Effector memory CD8-positive, alpha-beta T cell (primary cell): Measurements from ENCODE around the gene N4BP2.
A peak's percentile ranks its signal among the peaks of the same experiment; 100 is the strongest.
"Not testable (repeated sequence)": the region's sequence is repeated elsewhere in the genome, so short reads cannot be mapped to it uniquely, and the experiment has no call there.

Experiments used
- ATAC-seq: fragments of 150-1000 bp; cut with Tn5 transposase; replicated peaks from 2 replicates; pipeline ENCODE4 v1.10.0; 2021; ENCODE audit warnings: mild to moderate bottlenecking, moderate library complexity
- DNase-seq, 3 experiments: peaks; one replicate each; pipeline ENCODE4 v3.0.0; 2021
- H3K27ac Mint-ChIP-seq, 2 donors: one replicate each; pipeline ENCODE4 v1.8.0; 2022; ENCODE audit warnings: mild to moderate bottlenecking in 2 of 2, mixed read lengths in 2 of 2, moderate library complexity in 2 of 2
- H3K27me3 Mint-ChIP-seq, 2 donors: one replicate each; pipeline ENCODE4 v1.8.0; 2022; ENCODE audit warnings: mixed read lengths in 2 of 2
- H3K36me3 Mint-ChIP-seq: one replicate; pipeline ENCODE4 v1.8.0; 2022; ENCODE audit warnings: mild to moderate bottlenecking, moderate library complexity, mixed read lengths; ENCODE audit not compliant: insufficient read depth
- H3K4me1 Mint-ChIP-seq, 2 donors: one replicate each; pipeline ENCODE4 v1.8.0; 2022; ENCODE audit warnings: low read depth in 2 of 2, mixed read lengths in 2 of 2
- H3K4me3 Mint-ChIP-seq, 2 donors: one replicate each; pipeline ENCODE4 v1.8.0; 2022; ENCODE audit warnings: mild to moderate bottlenecking in 2 of 2, mixed read lengths in 2 of 2, moderate library complexity in 2 of 2
- H3K9me3 Mint-ChIP-seq, 2 donors: one replicate each; pipeline ENCODE4 v1.8.0; 2022; ENCODE audit warnings: mixed read lengths in 2 of 2
- total RNA-seq, 9 experiments: gene quantifications; one replicate each; lab custom pipeline; 2026; lab: John Stamatoyannopoulos, UW

The N4BP2 gene
- total RNA-seq = 47.8 to 95.4 (median 57.4) reads per million in 9 experiments

DNA sequence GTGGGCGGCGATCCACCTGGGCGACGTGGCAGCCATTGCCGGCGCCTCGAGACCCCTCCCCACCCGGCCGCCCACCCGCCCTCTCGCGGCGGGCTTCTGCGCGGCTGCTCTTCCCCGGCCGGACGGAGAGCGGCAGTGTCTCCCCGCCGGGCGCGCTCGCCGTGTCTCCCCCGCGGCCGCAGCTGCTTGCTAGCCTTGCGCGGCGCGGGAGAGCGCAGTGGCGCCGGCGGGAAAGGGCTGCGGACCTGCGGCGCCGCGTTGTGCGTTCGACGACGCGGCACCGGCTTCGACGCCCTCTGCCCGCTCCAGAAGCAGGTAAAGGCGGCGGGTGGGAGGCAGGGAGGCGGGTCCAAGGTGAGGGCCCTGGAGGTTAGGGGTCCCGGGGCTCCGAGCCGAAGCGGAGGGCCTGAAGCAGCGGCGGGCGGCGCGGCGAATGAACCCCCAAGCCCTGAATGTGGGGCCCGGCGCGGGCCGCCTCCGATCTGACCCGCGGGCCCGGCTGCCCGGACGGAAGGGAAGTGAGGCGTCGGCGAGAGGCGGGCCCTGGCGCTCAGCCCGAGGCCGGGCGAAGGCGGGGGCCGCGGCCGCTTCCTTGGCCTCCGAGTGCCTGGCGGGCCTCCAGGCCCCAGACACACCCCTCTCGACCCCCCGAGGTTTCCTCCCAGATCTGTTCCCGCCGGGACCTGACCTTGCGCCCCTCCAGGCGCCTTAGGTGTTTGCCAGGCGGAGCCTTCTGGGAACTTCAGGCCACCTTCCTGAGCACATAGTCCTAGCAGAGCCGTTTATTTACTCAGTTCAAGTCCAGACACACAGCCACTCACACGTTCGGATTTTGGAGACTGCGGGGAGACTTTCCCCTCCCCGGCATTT lies at the start of gene N4BP2:
TSS of gene N4BP2 (plus strand) at position 135 of the 870 bp plus-strand sequence. CDS start 40,491 bp downstream, outside the sequence.
- H3K9me3 Mint-ChIP-seq = no peaks in the 10 kb centered on the region
- DNase-seq = peak; percentile 58 to 65 (median 60)

GRCh38 chr4:40016007-40016406 lies 40.6 kb upstream of the N4BP2 start:
- Mint-ChIP-seq H3K9me3 (no peaks in the 10 kb centered on the region), H3K4me1 (no peaks in the 10 kb centered on the region), H3K4me3 (no peak overlapping the region), H3K27ac (no peak overlapping the region), H3K36me3 (no peaks in the 10 kb centered on the region), H3K27me3 (no peaks in the 10 kb centered on the region)
- DNase-seq (no peak), ATAC-seq (no peak)

More for the DNA sequence above, at the start of gene N4BP2:
- H3K27me3 Mint-ChIP-seq = no peaks in the 10 kb centered on the region
- peaks cover 23% of the 10 kb centered on the region for H3K36me3 Mint-ChIP-seq
- H3K4me1 Mint-ChIP-seq = peaks cover 19 to 26% of the 10 kb centered on the region in 2 donors
- peak; percentile 67 for ATAC-seq
- peak within 1 kb of the TSS; percentile 88 to 94 for H3K4me3 Mint-ChIP-seq
- H3K27ac Mint-ChIP-seq = peak within 1 kb of the TSS; percentile 86 to 96

GRCh38 chr4:40020221-40020620 lies 36.4 kb upstream of the N4BP2 start:
- no peak for ATAC-seq
- Mint-ChIP-seq H3K4me1 (no peaks in the 10 kb centered on the region), H3K27me3 (no peaks in the 10 kb centered on the region), H3K27ac (no peak overlapping the region), H3K36me3 (no peaks in the 10 kb centered on the region), H3K9me3 (no peaks in the 10 kb centered on the region), H3K4me3 (no peak overlapping the region)
- no peak for DNase-seq

DNA sequence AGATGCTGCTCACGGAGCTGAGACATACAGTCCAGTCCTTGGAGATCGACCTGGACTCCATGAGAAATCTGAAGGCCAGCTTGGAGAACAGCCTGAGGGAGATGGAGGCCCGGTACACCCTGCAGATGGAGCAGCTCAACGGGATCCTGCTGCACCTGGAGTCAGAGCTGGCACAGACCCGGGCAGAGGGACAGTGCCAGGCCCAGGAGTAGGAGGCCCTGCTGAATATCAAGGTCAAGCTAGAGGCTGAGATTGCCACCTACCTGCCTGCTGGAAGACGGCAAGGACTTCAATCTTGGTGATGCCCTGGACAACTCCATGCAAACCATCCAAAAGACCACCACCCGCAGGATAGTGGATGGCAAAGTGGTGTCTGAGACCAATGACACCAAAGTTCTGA lies 35.5 kb upstream of the N4BP2 start:
- H3K4me1 Mint-ChIP-seq, H3K4me3 Mint-ChIP-seq, ATAC-seq, H3K36me3 Mint-ChIP-seq, H3K9me3 Mint-ChIP-seq, DNase-seq, H3K27ac Mint-ChIP-seq, H3K27me3 Mint-ChIP-seq: not testable (repeated sequence)

- not testable (repeated sequence) for H3K27me3 Mint-ChIP-seq, H3K4me3 Mint-ChIP-seq, ATAC-seq, H3K4me1 Mint-ChIP-seq, DNase-seq, H3K36me3 Mint-ChIP-seq, H3K27ac Mint-ChIP-seq, H3K9me3 Mint-ChIP-seq
Measured at GRCh38 chr4:40024049-40024448, 32.6 kb upstream of the N4BP2 start.

- DNase-seq (no peak), ATAC-seq (no peak)
- Mint-ChIP-seq H3K27ac (no peak overlapping the region), H3K36me3 (no peaks in the 10 kb centered on the region), H3K4me3 (no peak overlapping the region), H3K4me1 (no peaks in the 10 kb centered on the region), H3K9me3 (no peaks in the 10 kb centered on the region), H3K27me3 (no peaks in the 10 kb centered on the region)
Measured at GRCh38 chr4:40032785-40033184, 23.9 kb upstream of the N4BP2 start.

DNA sequence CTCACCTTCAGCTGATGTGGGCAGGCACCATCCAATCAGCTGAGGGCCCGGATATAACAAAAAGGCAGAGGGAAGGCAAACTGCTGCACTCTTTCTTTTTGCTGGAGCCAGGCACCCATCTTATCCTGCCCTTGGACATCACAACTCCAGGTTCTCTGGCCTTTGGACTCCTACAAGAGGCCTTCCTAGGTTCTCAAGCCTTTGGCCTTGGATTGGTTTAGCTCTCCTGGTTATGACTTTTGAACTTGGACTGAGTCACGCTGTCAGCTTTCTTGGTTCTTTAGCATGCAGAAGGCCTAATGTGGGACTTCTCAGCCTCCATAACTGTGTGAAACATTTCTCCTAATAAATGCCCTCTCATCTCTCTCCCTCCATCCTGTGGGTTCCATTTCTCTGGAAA lies 23.0 kb upstream of the N4BP2 start:
- H3K9me3 Mint-ChIP-seq = no peaks in the 10 kb centered on the region
- no peak overlapping the region for H3K27ac Mint-ChIP-seq
- H3K4me1 Mint-ChIP-seq = no peaks in the 10 kb centered on the region

GRCh38 chr4:40038977-40039376 lies 17.7 kb upstream of the N4BP2 start:
- no peaks in the 10 kb centered on the region for H3K27me3 Mint-ChIP-seq
- DNase-seq = no peak

More for the DNA sequence above, 23.0 kb upstream of the N4BP2 start:
- DNase-seq (no peak), ATAC-seq (no peak)
- H3K36me3 Mint-ChIP-seq = no peaks in the 10 kb centered on the region
- no peaks in the 10 kb centered on the region for H3K27me3 Mint-ChIP-seq
- no peak overlapping the region for H3K4me3 Mint-ChIP-seq

DNA sequence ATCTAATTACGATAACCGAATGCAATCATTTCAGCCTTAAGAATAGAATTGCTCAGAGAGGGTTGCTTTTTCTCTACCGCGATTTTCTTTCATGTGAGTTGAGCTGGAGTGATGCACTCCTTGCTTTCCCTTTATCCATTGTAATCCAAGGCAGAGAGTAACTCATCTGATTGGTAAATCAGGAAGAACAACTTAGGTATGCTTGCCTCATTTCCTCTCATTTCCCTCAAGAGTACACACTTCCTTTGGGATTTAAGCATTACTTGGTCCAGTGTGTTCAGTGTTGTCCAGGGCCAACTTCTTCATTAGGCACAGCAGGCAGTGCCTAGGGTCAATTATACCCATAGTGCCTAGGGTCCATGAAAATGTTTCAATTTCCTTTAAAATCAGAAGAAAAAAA lies 15.7 kb upstream of the N4BP2 start:
- no peaks in the 10 kb centered on the region for H3K9me3 Mint-ChIP-seq
- no peaks in the 10 kb centered on the region for H3K4me1 Mint-ChIP-seq
- H3K27me3 Mint-ChIP-seq = no peaks in the 10 kb centered on the region
- DNase-seq (no peak), ATAC-seq (no peak)
- peaks cover 3% of the 10 kb centered on the region for H3K36me3 Mint-ChIP-seq
- H3K27ac Mint-ChIP-seq = no peak overlapping the region
- H3K4me3 Mint-ChIP-seq = no peak overlapping the region

More at GRCh38 chr4:40038977-40039376, 17.7 kb upstream of the N4BP2 start:
- no peak for ATAC-seq
- H3K4me1 Mint-ChIP-seq = no peaks in the 10 kb centered on the region
- no peaks in the 10 kb centered on the region for H3K9me3 Mint-ChIP-seq
- H3K27ac Mint-ChIP-seq = no peak overlapping the region
- H3K36me3 Mint-ChIP-seq = peaks cover 3% of the 10 kb centered on the region
- no peak overlapping the region for H3K4me3 Mint-ChIP-seq

DNA sequence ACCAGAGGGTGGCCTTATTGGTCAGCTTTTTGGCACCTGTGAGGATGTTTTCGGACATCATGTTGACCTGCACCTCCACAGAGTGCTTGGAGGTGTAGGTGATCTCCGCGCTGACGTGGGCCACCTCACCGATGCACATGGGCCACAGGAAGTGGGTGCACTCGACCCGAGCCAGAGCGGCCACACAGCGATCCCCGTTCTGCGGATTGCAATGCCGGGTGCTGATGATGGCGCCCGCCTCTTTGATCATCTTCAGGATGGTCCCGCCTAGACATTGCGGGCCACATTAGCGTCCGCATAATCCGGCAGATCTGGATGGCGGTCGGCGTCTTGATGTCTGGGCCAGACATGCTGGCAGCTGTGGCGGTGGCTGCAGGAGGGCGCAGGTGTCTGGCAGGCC lies 12.9 kb upstream of the N4BP2 start:
- Mint-ChIP-seq H3K4me3 (no peak overlapping the region), H3K27me3 (no peaks in the 10 kb centered on the region), H3K27ac (no peak overlapping the region), H3K4me1 (no peaks in the 10 kb centered on the region), H3K36me3 (peaks cover 3% of the 10 kb centered on the region), H3K9me3 (no peaks in the 10 kb centered on the region)
- no peak for ATAC-seq
- no peak for DNase-seq

DNA sequence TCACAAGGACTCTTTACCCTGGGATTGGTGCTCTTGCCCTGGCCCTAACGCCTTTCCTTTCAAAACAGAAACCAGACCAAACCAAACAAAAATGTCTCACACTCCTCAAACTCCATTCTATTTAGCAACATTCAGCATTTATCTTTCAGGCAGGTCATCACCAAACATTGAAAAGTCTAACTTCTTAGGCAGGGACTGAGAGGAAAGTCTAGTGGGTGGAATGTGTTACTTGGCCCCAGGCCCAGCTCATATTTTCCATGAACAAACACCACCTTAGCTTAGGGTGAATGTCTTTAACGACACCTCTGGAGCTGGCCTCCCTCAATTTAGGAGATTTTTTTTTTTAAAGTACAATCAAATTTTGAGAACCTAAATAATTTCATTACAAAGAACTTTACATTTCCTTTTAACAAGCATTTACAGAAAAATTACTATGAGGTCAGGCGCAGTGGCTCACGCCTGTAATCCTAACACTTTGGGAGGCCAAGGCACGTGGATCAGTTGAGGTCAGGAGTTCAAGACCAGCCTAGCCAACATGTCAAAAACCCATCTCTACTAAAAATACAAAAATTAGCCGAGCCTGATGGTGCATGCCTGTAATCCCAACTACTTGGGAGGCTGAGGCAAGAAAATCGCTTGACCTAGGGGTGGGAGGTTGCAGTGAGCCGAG lies 10.2 kb upstream of the N4BP2 start:
- Mint-ChIP-seq H3K27me3 (no peaks in the 10 kb centered on the region), H3K9me3 (no peaks in the 10 kb centered on the region), H3K36me3 (no peaks in the 10 kb centered on the region), H3K27ac (no peak overlapping the region), H3K4me3 (no peak overlapping the region), H3K4me1 (no peaks in the 10 kb centered on the region)
- DNase-seq = no peak
- ATAC-seq = no peak

- Mint-ChIP-seq H3K4me3 (no peak overlapping the region), H3K9me3 (no peaks in the 10 kb centered on the region), H3K4me1 (peaks cover 10 to 14% of the 10 kb centered on the region in 2 donors), H3K27me3 (no peaks in the 10 kb centered on the region), H3K27ac (no peak overlapping the region), H3K36me3 (peaks cover 25% of the 10 kb centered on the region)
- DNase-seq = no peak
- ATAC-seq = no peak
Measured at GRCh38 chr4:40053161-40053560, 3.5 kb upstream of the N4BP2 start.

DNA sequence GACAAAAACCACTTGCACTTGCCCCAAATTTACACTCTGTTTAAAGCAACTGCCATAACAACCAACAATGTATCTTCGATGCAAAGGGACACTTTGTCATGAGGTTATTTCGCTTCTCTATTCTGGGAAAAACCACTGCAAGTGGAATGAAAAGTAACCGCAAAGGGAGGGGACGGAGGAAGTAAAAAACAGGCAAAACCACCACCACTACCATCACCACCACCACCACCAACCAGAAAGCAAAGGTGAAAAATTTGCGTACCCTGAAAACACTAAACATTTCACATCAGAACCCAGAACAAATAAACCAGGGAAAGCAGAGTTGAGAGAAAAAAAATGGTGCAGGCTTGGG lies 1.2 kb upstream of the N4BP2 start:
- Mint-ChIP-seq H3K9me3 (no peaks in the 10 kb centered on the region), H3K4me1 (peaks cover 19 to 26% of the 10 kb centered on the region in 2 donors), H3K27ac (peak overlapping the region; percentile 86 to 96), H3K4me3 (peak overlapping the region; percentile 88 to 94), H3K36me3 (peaks cover 25% of the 10 kb centered on the region), H3K27me3 (no peaks in the 10 kb centered on the region)
- ATAC-seq (peak; percentile 3), DNase-seq (peak in 1 of 3 experiments; percentile 2)
